ENCODE measurements around the gene GSG1L. TPM values are rescaled to one million over a fixed set of nuclear protein-coding genes. Genes with fewer than 3 reads are reported as not detected.

GSG1L gene
- polyA plus RNA-seq, 1 donor (not counting 4 experiments of a cell fraction or from before 2014, with no cell fraction given): not detected

DNA sequence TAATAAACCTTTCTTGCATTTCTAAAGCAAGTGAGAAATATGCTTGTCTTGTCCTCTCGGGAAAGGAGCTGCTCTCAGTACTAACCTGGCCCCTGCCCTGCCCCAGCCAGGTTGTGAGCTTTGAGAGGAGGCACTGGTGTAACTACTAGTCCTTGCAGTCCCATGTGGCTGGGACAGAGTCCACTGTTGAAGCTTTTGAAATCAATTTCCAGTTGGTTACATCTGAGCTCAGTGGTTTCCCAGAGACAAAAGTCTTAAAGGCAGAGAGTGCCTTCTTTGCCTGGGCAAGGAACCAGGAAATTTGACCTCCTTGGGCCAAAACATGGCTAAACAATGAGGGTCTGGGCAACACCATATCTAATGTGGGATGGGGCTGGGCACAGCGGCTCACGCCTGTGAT is 48.7 kb downstream of the GSG1L start:
- Histone ChIP-seq H4K20me1 (ENCODE audit: control insufficient read depth, extremely low read depth, insufficient read depth, low read length) (no peaks in the 10 kb centered on the region), H3K9ac (ENCODE audit: control insufficient read depth, extremely low read depth, insufficient read depth, low read length) (no peak overlapping the region), H3K4me2 (ENCODE audit: control insufficient read depth, extremely low read depth, insufficient read depth, low read depth, low read length) (no peak overlapping the region), H3K27ac (ENCODE audit: control insufficient read depth, insufficient read depth, low read length) (no peak overlapping the region), H2AFZ (ENCODE audit: control insufficient read depth, low read length) (no peak overlapping the region), H3K9me1 (ENCODE audit: control insufficient read depth, extremely low read depth, insufficient read depth, low read length) (no peaks in the 10 kb centered on the region), H3K4me1 (ENCODE audit: control insufficient read depth, extremely low read depth, insufficient read depth, low read length) (no peaks in the 10 kb centered on the region), H3K4me3 (ENCODE audit: control insufficient read depth in 2 of 3, extremely low read depth in 1 of 3, insufficient read depth in 2 of 3, low read depth in 1 of 3, low read length in 3 of 3) (no peak overlapping the region), H3K9me3 (ENCODE audit: control insufficient read depth, low read depth, low read length) (no peaks in the 10 kb centered on the region), H3K36me3 (ENCODE audit: control insufficient read depth in 2 of 2, extremely low read depth in 1 of 2, insufficient read depth in 2 of 2, low read length in 2 of 2) (no peaks in the 10 kb centered on the region), H3K27me3 (ENCODE audit: control insufficient read depth, extremely low read depth, insufficient read depth, low read length) (peaks cover 5% of the 10 kb centered on the region), H3K79me2 (ENCODE audit: control insufficient read depth, insufficient read depth, low read length) (no peaks in the 10 kb centered on the region)
- TF ChIP-seq CTCF (optimal IDR thresholded peaks at IDR 0.05 in 1 of 3, IDR thresholded peaks at IDR 0.05 in 1 of 3, conservative IDR thresholded peaks at IDR 0.05 in 1 of 3; ENCODE audit: extremely low read depth in 1 of 3, insufficient read depth in 2 of 3, low read length in 3 of 3): no peak
- TF ChIP-seq EZH2 (IDR thresholded peaks at IDR 0.05; ENCODE audit: low read length): no peak
- FAIRE-seq (no peak), DNase-seq (ENCODE audit: low read depth, low spot score) (no peak)
- dilution Hi-C loops (cut with MboI; ENCODE audit: extremely low pct_ligation_motif_present, low sequenced_read_pairs): no loop called here

GRCh38 chr16:28013878-28014277 is 49.6 kb downstream of the GSG1L start:
- no peaks in the 10 kb centered on the region for H3K36me3 ChIP-seq (ENCODE audit: control insufficient read depth in 2 of 2, extremely low read depth in 1 of 2, insufficient read depth in 2 of 2, low read length in 2 of 2)
- no peak overlapping the region for H3K4me3 ChIP-seq (ENCODE audit: control insufficient read depth in 2 of 3, extremely low read depth in 1 of 3, insufficient read depth in 2 of 3, low read depth in 1 of 3, low read length in 3 of 3)
- H3K79me2 ChIP-seq (ENCODE audit: control insufficient read depth, insufficient read depth, low read length): no peaks in the 10 kb centered on the region
- no peak overlapping the region for H3K9ac ChIP-seq (ENCODE audit: control insufficient read depth, extremely low read depth, insufficient read depth, low read length)
- no peaks in the 10 kb centered on the region for H3K9me1 ChIP-seq (ENCODE audit: control insufficient read depth, extremely low read depth, insufficient read depth, low read length)
- H3K9me3 ChIP-seq (ENCODE audit: control insufficient read depth, low read depth, low read length): no peaks in the 10 kb centered on the region
- H2AFZ ChIP-seq (ENCODE audit: control insufficient read depth, low read length): no peak overlapping the region
- no peaks in the 10 kb centered on the region for H3K4me1 ChIP-seq (ENCODE audit: control insufficient read depth, extremely low read depth, insufficient read depth, low read length)
- no peak for FAIRE-seq
- DNase-seq (ENCODE audit: low read depth, low spot score): no peak
- H4K20me1 ChIP-seq (ENCODE audit: control insufficient read depth, extremely low read depth, insufficient read depth, low read length): no peaks in the 10 kb centered on the region
- peaks cover 5% of the 10 kb centered on the region for H3K27me3 ChIP-seq (ENCODE audit: control insufficient read depth, extremely low read depth, insufficient read depth, low read length)
- dilution Hi-C loops (cut with MboI; ENCODE audit: extremely low pct_ligation_motif_present, low sequenced_read_pairs): no loop called here
- no peak overlapping the region for H3K4me2 ChIP-seq (ENCODE audit: control insufficient read depth, extremely low read depth, insufficient read depth, low read depth, low read length)
- TF ChIP-seq EZH2 (IDR thresholded peaks at IDR 0.05; ENCODE audit: low read length): no peak
- no peak for TF ChIP-seq CTCF (optimal IDR thresholded peaks at IDR 0.05 in 1 of 3, IDR thresholded peaks at IDR 0.05 in 1 of 3, conservative IDR thresholded peaks at IDR 0.05 in 1 of 3; ENCODE audit: extremely low read depth in 1 of 3, insufficient read depth in 2 of 3, low read length in 3 of 3)
- H3K27ac ChIP-seq (ENCODE audit: control insufficient read depth, insufficient read depth, low read length): no peak overlapping the region

Measured in keratinocyte (primary cell).